VCaP (cell line): ENCODE measurements around the gene PAPPA.

ENCODE experiments used
- H3K27ac ChIP-seq: fragments of 450-650 bp; 2 replicates; pipeline ENCODE4 v1.5.1; 2017
- TF ChIP-seq, protein P1 (sequence below): fragments of 450-650 bp; conservative IDR thresholded peaks from 2 replicates; pipeline ENCODE4 v1.5.1; 2017; ENCODE audit warnings: mild to moderate bottlenecking, moderate library complexity

The PAPPA gene

DNA sequence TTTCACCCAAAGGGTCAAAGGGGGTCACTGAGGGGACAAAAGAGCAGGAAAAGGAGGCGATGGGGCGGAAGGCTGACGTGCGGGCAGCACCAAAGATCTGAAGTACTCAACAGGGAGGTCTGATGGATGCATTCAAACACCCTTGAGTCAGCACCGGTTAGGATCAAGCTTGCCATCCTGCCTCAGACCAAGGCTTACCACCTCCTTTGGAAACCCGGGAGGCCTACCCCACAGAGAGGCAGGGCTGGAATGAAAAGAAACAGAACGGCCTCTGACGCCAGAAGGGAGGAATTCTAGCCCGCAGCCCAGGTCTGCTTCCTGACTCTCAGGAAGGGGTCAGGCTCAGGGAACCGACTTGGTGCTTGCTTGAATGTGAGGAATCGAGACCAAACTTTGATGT lies 125.6 kb downstream of the PAPPA start:
- no peak overlapping the region for H3K27ac ChIP-seq
- TF ChIP-seq, protein P1, sequence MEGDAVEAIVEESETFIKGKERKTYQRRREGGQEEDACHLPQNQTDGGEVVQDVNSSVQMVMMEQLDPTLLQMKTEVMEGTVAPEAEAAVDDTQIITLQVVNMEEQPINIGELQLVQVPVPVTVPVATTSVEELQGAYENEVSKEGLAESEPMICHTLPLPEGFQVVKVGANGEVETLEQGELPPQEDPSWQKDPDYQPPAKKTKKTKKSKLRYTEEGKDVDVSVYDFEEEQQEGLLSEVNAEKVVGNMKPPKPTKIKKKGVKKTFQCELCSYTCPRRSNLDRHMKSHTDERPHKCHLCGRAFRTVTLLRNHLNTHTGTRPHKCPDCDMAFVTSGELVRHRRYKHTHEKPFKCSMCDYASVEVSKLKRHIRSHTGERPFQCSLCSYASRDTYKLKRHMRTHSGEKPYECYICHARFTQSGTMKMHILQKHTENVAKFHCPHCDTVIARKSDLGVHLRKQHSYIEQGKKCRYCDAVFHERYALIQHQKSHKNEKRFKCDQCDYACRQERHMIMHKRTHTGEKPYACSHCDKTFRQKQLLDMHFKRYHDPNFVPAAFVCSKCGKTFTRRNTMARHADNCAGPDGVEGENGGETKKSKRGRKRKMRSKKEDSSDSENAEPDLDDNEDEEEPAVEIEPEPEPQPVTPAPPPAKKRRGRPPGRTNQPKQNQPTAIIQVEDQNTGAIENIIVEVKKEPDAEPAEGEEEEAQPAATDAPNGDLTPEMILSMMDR: no peak

DNA sequence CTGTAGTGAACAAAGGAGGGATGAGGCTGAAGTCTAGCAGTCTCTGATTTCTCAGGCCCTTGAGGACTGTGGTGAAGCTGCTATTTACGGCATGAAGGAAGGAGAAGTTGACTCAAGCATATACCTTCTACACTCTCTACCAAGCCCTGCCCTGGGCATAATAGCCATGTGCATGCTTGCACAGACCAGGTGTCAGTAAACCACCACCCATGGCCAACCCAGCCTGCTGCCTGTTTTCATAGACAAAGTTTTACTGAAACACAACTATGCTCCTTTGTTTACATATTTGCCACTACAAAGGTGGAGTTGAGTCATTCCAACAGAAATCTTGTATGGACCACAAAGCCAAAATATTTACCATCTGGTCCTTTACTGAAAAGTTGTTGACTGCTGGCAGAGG lies 126.9 kb downstream of the PAPPA start:
- no peak overlapping the region for H3K27ac ChIP-seq
- TF ChIP-seq, protein P1: no peak

DNA sequence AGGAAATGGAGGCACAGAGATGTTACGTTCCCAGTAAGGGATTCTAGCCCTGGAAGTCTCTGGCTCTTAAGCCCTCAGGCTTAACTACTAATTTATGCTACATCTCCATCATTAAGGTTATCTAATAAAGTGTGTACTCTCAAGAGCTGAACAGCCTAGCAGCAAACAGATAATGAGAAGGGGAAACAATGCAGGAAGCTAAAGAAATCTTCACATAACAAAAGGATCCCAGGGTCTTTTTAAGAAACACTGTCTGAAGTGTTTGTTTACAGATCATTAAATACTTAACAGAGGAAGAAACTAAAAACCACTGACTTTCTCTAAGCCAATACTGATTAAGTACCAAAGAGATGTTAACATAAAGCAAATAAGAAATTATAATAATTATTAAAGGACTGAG lies 129.0 kb downstream of the PAPPA start:
- no peak overlapping the region for H3K27ac ChIP-seq
- TF ChIP-seq, protein P1: no peak

DNA sequence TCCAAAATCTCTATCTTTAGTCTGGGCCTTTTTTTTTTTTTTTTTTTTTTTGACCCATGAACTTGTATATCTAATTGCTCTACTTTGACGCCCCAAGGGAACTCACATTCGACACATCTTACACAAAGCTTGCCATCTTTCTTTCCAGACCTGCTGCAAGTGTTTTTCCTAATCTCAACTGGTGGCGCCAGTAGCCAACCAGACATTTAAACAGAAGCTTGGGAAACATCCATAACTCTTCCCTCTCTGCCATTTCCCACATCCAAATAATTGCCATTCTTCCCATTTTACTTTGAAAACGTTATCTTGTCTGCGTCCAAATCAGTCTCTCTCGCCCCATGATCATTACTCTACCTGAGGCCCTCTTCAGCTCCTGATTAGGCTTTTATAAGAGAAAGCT lies 130.9 kb downstream of the PAPPA start:
- no peak overlapping the region for H3K27ac ChIP-seq
- TF ChIP-seq, protein P1: no peak

DNA sequence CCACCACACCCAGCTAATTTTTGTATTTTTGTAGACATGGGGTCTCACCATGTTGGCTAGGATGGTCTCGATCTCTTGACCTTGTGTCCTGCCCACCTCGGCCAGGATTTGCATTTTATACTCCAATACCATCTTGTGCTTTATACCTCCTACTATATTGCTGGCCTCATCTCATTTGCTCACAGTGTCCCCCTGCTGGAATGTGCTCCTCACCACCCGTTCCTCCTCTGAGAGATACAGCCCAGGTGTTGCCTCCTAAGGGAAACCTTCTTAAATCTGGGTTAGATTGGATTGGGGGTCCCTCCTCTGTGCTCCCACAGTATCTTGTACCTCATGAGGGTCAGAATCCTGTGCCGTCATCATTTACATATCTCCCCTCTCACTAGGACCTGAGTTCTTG lies 131.7 kb downstream of the PAPPA start:
- no peak overlapping the region for H3K27ac ChIP-seq
- TF ChIP-seq, protein P1: no peak

DNA sequence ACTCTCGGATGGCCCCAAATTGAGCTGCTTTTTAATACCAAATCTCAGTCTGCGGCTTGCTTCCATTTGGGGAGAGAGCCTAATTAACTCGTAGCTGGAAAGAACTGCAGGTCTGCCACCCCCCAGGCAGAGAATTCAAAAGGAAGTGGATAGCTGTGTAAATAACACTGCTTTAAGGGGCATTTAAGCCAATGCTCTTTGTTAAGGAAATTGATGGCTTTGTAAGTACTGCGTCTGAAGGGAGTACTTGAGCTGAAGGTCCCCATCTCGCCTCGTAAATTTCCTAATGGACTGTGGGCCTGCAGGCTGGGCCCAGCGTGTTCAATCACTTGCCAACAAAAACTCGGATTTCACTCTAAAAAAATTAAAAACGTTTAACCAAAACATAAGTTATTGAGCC lies 132.7 kb downstream of the PAPPA start:
- TF ChIP-seq, protein P1: no peak
- H3K27ac ChIP-seq: no peak overlapping the region

DNA sequence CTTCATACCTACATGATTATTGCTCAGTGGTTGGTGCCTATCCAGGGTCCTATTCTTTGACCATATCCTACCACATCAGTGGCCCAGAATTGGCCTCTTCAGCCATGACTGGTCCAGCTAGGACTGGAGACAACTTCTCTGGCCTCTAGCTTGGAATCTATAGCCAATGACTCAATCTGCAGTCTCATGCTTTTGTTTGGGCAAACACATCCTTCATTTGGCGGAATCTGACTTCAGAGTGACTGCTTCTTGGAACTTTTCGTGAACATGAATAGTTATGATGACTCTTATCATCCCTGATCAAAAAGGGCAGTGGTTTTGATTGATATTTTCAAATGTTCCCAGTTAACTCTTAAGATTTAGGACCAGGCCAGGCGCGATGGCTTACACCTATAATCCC lies 134.1 kb downstream of the PAPPA start:
- H3K27ac ChIP-seq: no peak overlapping the region
- TF ChIP-seq, protein P1: no peak

DNA sequence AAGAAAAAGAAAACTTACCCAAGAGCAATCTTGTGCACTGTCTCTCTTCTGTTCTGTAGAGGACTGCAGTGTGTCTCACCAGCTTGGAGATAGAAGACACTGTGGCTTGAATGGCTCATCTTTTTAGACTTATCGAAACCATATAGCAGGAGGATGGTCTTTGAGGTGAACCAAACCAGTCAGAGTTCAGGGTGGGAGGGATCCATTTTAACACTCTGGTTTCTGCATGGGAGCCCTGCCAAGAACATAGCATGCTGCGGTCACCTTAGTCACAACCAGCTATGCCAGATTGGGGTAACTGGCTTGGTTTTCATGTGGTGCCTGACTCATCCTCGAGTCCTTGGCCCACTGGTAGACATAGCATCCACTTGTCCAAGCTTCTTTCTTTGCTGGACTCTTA lies 135.1 kb downstream of the PAPPA start:
- TF ChIP-seq, protein P1: no peak
- no peak overlapping the region for H3K27ac ChIP-seq
